ENCODE data around the gene FBXO42.
"Not testable (repeated sequence)": the region's sequence is repeated elsewhere in the genome, so short reads cannot be mapped to it uniquely, and the experiment has no call there.

Gene FBXO42

DNA sequence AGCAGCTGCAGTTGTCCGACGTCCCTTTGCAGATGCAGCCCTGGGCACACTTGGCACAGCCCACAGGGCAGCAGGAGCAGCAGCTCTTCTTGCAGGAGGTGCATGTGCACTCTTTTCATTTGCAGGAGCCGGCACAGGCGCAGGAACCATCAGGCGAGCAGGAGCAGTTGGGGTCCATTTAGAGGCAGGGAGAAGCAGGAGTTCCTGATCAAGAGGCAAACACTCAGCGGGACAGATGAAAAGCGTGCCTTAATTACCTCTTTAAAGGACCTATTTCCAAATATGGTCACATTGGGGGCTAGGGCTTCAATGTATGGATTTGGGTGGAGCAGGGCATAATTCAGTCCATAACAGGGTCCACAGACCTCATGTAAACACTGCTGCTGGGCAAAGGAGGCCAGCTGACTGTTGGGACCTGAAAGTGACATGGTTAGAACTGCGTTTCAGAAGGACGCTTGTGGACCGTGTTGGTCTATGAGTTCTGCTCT lies 111.0 kb downstream of the FBXO42 start:
- no peak for FAIRE-seq

DNA sequence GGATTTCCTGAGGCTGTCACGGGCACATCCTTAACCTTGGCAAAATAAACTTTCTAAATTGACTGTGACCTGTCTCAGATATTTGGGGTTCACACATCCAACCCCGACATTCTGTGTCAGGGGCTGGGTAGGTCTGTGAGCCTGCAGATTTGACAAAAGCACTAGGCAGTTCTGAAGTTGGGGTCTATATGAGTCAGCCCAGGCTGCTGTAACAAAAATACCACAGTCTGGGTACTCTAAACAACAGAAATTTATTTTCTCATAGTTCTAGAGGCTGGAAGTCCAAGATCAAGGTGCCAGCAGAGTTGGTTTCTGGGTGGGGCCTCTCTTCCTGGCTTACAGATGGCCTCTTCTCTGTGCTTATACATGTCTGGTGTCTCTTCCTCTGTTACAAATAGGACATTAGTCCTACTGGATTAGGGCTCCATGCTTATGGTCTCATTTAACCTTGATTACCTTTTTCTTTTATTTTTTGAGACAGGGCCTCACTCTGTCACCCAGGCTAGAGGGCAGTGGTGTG lies 112.2 kb downstream of the FBXO42 start:
- no peak for FAIRE-seq

GRCh38 chr1:16237343-16237830 lies 114.9 kb downstream of the FBXO42 start:
- no peak for FAIRE-seq

DNA sequence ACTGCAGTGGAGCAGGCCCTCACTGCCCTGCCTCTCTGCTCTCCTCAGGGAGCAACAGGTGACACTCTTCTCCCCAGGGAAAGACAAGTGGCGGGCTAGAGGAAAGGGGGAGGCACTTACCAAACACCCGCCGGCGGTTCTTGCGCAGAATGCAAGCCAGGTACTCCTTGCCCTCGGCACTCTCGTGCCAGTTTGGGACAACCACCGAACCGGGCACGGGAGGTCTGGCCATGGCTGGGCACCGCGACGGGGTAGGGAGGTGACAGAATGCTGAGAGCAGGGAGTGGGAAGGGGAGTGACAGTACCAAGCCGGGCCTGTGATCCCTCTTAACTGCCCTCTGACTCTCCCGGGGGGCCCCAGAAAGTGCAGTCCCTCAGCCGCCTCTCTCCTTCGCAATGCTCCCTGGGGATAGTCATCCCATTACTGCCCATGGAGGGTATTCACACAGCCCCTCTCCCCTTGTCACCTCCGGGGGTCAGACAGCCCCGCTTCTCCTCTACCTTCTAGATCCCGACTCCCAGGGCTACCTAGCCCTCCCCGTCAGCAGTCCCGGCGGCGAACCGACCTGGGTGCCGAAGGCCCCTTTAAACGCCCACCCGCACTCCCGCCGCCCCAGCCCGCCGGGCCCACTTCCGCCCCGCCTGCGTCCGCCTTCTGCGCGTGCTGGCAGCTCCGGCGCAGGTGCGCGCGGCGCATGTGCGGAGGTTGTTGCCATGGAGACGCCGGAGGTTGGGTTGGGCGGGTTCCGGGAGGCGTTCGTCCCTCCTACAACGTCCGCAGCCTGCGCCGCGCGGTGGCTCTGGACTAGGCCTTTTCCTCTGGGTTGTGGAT lies 115.6 kb downstream of the FBXO42 start, which contains the start of gene CPLANE2:
CPLANE2 (minus strand) TSS at position 673 of the 832 bp plus-strand sequence; CDS start at position 232, 441 bp downstream.
- FAIRE-seq = no peak

DNA sequence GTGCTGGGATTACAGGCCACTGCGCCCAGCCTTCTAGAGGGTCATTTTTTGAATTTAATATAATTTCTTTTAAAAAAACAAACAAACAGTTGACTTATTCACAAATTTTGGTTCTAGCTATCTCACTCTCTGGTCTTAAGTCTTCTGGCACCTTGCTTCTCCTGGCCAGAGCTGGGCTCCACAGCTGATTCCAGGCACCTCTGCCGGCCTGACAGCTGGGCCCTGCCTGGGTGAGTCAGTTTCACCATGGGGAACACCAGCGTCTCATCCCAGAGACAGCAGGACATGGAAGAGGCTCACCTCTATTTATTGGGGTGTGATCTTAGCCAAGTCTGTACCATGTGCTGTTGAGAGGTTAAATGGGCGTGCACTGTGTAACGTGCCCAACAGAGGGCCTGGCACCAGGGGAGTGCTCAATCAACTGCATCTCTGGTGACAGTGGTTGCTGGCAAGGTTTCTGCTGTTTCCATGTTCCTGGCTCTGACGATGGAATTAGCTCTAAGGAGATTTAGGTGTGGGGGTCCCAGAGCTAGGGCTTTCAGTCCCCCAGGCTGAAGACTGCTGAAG lies 116.3 kb downstream of the FBXO42 start:
- FAIRE-seq = no peak

GRCh38 chr1:16235347-16235746 lies 116.9 kb downstream of the FBXO42 start:
- no peak for FAIRE-seq

DNA sequence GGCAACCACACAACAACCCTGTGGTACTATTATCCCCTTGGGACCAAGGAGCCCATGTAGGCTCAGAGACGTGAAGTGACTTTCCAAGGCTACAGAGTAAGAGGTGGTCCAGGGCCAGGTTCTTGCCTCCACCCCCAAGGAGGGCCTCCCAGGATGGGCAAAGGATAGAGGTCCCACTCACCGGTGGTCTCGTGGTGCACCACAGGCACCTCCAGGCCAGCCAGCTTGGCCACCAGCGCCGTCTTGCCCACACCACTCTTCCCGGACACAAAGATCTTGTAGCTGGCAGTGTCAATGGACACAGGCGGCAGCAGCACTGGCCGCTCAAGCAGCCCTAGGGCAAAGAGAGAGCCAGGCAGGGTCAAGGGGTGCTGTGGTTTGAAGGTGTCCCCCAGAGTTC lies 118.8 kb downstream of the FBXO42 start:
- FAIRE-seq = no peak

DNA sequence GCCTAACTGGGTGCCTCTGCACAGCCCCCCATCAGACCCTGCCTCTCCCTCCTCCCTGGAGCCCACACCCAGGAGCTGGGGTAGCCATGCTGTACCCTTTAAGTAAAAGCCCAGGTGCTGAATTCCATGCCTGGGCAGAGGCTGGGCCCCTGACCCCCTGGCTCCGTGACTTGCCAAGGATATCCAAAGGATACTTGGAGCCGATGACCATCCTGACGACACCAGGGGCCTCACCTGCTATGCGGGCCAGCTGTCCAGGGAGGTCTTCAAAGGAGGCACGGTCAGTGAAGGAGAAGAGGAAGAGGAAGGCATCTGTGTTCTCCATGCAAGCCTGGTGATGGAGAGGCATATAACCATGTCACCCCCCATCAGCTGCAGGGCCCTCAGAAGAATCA lies 120.0 kb downstream of the FBXO42 start:
- FAIRE-seq = no peak

DNA sequence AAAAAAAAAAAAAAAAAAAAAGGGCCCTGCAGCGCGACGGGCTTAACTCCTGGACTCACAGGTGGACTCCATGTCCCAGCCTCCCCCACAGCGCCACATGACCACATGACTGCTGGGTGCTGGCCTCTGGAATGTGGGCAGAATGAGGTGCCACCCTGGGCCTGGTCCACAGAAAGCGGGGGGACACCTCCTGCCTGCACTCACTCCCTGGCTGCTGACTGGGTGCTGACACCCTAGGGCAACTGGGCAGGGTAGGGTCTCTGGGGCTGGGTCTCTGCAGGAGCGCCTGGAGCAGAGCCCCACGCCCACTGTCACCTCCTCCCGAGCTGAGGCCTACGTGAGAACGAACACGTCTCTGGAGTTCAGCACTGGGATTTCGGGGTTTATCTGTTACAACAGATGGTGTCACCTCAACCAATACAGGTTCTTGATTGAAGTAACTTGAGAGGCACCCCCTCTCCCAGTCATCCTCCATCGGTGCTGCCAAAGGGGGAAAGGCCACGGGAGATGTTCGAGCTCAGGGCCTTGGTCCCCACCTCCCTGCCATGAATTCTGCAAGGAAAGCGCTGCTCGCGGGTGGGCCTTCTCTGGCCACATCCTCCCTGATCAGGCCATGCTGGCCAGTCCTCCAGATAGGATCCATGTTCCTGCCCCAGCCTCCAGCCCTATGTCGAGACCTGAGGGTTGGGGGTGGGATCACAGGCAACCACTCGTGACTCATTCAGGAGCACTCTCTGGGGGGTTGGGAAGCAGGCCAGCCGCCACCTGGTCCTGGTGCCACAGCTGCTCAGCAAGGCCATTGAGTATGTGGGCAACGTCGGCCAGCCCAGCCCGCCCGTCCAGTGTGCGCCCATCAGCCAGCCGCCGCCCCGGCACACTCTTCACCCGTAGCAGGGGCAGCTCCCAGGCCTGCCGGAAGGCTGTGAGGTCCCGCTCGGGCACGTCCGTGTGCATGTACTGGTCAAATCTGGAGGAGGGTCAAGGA lies 120.7 kb downstream of the FBXO42 start:
- FAIRE-seq = no peak

GRCh38 chr1:16230744-16231143 lies 121.5 kb downstream of the FBXO42 start:
- FAIRE-seq = no peak

DNA sequence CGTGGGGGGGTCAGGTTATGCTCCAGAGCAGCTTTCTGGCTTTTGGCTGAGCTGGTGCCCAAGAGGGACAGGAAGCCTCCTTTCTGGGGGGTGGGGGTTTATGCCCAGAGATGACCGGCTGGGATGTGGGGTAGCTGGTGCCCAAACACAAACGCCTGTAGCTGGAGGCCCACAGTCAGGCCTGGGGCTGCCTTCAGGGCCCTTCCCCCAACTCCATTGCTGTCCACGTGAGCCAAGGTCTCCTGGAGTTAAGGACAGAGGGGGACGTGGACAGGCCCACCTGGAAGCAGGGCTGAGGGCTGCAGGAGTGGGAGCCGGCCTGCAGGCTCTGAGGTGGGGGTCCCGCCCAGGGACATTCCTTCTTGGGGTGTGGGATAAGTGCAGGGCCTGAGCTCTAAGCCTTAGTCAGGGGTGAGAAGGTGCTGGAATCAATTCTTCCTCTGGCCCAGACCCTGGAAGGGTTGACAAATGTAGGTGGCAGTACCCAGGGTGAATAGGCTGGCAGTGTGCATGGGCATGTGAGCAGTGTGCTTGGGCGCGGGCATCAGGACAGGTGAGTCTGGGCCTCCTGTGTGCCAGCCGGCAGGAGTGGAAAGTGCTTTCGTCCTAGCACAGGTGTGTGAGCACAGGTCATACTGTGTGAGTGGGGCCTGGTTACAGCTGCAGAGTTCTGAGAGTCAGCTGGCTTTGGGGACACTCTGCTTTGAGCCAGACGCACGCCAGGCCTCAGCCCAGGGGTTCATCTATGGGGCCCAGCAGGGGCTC lies 122.1 kb downstream of the FBXO42 start:
- FAIRE-seq = no peak

GRCh38 chr1:16226490-16227179 lies 125.6 kb downstream of the FBXO42 start:
- FAIRE-seq = no peak

- no peak for FAIRE-seq
Observed at GRCh38 chr1:16226129-16226489, 126.2 kb downstream of the FBXO42 start.

- FAIRE-seq = no peak
Observed at GRCh38 chr1:16224472-16224871, 127.8 kb downstream of the FBXO42 start.

GRCh38 chr1:16222716-16223115 lies 129.6 kb downstream of the FBXO42 start:
- not testable (repeated sequence) for FAIRE-seq

DNA sequence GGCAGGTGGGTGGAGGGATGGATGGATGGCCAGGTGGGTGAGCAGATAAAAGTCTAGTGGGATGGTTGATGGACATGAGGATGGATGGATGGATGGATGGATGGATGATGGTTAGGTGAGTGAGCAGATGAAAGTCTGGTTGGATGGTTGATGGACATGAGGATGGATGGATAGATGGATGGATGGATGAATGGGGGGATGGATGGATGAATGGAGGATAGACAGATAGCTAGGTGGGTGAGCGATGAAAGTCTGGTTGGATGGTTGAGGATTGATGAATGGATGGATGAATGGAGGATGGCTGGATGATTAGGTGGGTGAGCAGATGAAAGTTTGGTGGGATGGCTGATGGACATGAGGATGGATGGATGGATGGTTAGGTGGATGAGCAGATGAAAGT lies 130.8 kb downstream of the FBXO42 start:
- FAIRE-seq = no peak

DNA sequence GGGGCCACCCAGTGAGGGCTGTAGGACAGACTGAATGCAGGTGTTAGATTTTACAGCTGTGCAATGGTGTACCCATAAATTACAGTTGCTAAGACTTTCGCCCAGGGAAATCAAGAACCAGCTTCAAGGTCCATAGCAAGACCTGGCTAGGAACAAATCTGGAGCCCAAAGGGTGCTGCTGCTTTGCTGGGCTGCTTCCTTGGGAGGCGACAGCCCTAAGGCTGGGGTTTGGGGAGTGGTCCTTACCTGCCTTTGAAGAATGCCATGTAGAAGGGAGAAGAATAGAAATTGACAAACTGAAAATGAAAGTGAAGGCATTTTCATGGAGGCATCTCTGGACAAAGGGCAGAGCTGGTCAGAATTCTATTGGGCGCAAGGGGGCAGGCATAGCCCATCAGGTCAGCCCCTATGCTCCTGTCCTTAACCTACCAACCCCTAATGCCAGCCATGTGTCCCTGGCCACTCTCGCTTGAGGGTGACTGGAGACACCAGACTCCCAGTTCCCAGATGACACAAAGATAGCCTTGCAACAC lies 132.2 kb downstream of the FBXO42 start:
- no peak for FAIRE-seq

- FAIRE-seq = no peak
Observed at GRCh38 chr1:16218674-16219071, 133.6 kb downstream of the FBXO42 start.

DNA sequence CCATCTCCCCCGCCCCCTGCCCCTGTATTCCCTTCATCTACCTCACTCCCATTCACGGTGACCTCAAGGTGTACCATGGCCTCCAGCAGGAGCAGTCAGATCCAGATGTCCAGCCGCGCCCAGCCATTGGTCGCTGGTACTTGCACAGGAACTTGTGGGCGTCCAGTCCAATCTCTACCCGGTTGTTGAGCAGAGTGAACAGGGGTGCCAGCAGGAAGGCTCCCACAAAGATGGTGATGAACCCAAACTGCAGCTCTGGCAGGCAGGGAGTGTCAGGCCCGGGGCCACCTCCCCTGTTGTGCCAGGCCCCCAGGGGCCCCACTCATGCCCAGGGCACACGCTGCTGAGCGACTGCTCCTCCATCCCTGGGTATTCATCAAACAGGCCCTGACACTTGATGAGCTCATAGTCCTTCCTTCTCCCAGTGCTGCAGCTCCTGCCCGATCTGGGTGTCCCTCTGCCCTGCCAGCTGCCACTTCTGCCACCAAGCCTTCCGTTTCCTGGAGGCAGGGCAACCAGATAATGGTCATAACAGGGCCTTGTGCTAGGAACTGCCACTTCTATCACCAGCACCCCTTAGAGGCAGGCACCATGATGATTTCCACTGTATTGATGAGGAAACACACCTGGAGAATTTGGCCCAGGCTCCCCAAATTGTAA lies 134.1 kb downstream of the FBXO42 start:
- no peak for FAIRE-seq

DNA sequence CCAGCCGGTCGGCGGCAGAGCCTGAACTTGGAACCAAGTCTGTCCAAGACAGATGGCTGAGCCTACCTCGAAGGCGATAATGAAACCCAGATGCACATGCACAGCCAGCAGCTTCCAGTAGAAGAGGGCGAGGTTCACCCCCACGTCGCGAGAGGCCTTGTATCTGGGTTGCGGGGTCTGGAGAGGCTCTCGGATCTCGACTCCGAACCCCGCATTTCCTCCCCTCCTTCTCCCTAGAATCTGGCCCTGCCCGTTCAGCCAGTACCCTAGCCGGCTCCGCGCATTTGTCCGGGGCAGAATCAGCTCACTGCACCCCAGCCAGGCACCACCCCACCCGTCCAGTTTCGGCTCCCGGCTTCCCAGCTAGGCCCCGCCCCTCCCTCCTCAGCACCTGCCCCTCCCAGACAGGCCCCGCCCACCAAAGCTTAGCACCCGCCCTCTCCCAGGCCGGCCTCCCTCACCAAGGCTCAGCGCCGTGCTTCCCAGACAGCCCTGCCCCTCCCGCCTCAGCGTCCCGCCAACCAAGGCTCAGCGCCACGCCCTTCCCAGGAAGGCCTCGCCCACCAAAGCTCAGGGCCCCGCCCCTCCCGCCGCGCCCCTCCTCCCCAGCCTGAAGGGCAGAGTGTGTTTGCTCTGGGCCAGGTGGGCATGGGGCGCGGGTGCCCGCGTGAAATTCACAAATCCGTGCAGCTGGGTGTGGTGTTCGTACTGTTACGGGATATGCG lies 135.1 kb downstream of the FBXO42 start:
- FAIRE-seq = no peak

All from A204.1 (cell line).